K562 (cell line): ENCODE measurements around the gene CACNA1A. TPM values are rescaled to one million over a fixed set of nuclear protein-coding genes. Genes with fewer than 3 reads are reported as not detected.

Experiments
- ATAC-seq: fragments of 200-7000 bp; cut with Tn5 transposase; 3 replicates; pipeline ENCODE4 v1.9.1; 2020; ENCODE audit warnings: moderate library complexity
- BruUV-seq: library from RNA; stranded (reverse); fragments of 400-500 nt; replicated peaks from 2 replicates; lab custom pipeline; 2021; lab: Mats Ljungman, UMichigan
- CTCF ChIA-PET: fragments of 300-600 bp; formaldehyde crosslinking; extraction: SDS; loops from one replicate; lab custom pipeline; 2021; ENCODE audit warnings: low intra/inter-chr PET ratio; lab: Yijun Ruan, JAX
- POLR2A ChIA-PET: fragments of 300-600, 350-650 bp; sonication (Branson Sonifier 250); formaldehyde crosslinking; extraction: SDS; loops from one replicate; lab custom pipeline; 2021; ENCODE audit warnings: antibody characterized with exemption, inconsistent platforms; lab: Yijun Ruan, JAX
- DNase-seq, 4 experiments: peaks; one replicate each; pipeline versions ENCODE4 v3.0.0 to v3.0.0-alpha.2; 2011 to 2018; ENCODE audit warnings: low spot score in 3 of 4, mixed read lengths in 3 of 4; ENCODE audit errors: extremely low read depth in 1 of 4
- FAIRE-seq: peaks from 2 replicates; lab custom pipeline; 2011; peaks lifted over from hg19 to GRCh38; lab: Jason Lieb, UNC
- H2AFZ ChIP-seq: 2 replicates; pipeline ENCODE4 v1.6.0; 2011; ENCODE audit warnings: low read depth, low read length, control low read depth, inconsistent platforms
- H3K27ac ChIP-seq: fragments of 200-600 bp; 3 replicates; pipeline ENCODE4 v1.8.0; 2011; ENCODE audit warnings: low read depth, mild to moderate bottlenecking, control low read depth, inconsistent platforms, low read length, moderate library complexity, mixed read lengths; ENCODE audit errors: extremely low read depth
- H3K27me3 ChIP-seq, 2 experiments: fragments of 300-600 bp in 1 of 2; 2 replicates in 1 of 2; 3 replicates in 1 of 2; pipeline versions ENCODE4 v1.6.0 to v1.8.0; 2011; ENCODE audit warnings: inconsistent platforms in 2 of 2, low read length in 2 of 2, mild to moderate bottlenecking in 1 of 2, mixed read lengths in 1 of 2, moderate library complexity in 1 of 2; ENCODE audit not compliant: control insufficient read depth in 2 of 2, insufficient read depth in 2 of 2
- H3K36me3 ChIP-seq: fragments of 300-600 bp; 3 replicates; pipeline ENCODE4 v1.8.0; 2011; ENCODE audit warnings: mild to moderate bottlenecking, low read length, inconsistent platforms; ENCODE audit not compliant: control insufficient read depth, insufficient read depth
- H3K4me1 ChIP-seq, 2 experiments: fragments of 200-600 bp in 1 of 2; replicated peaks in 1 of 2; 2 replicates in 1 of 2; 3 replicates in 1 of 2; pipeline versions ENCODE4 v1.5.1 to v1.8.0; 2011; ENCODE audit warnings: inconsistent platforms in 2 of 2, low read length in 2 of 2, mild to moderate bottlenecking in 1 of 2, mixed read lengths in 1 of 2, moderate library complexity in 1 of 2; ENCODE audit not compliant: control insufficient read depth in 2 of 2, insufficient read depth in 2 of 2
- H3K4me2 ChIP-seq: 2 replicates; pipeline ENCODE4 v1.6.1; 2011; ENCODE audit warnings: low read length, control low read depth, inconsistent platforms, mixed read lengths; ENCODE audit not compliant: insufficient read depth
- H3K4me3 ChIP-seq: fragments of 200-600 bp; sonication (generic), shearing (Covaris generic); 2 replicates; pipeline ENCODE4 v1.5.1; 2016; ENCODE audit warnings: control low read depth, inconsistent platforms
- H3K79me2 ChIP-seq: fragments of 200-600 bp; 3 replicates; pipeline ENCODE4 v1.8.0; 2011; ENCODE audit warnings: low read length, inconsistent platforms; ENCODE audit not compliant: control insufficient read depth, insufficient read depth
- H3K9ac ChIP-seq, 2 experiments: 2 replicates each; pipeline versions ENCODE4 v1.6.0 to v1.6.1; 2011; ENCODE audit warnings: low read depth in 2 of 2, low read length in 2 of 2, control low read depth in 1 of 2, inconsistent platforms in 1 of 2, mild to moderate bottlenecking in 1 of 2, mixed read lengths in 1 of 2; ENCODE audit not compliant: insufficient read depth in 1 of 2
- H3K9me1 ChIP-seq: one replicate; pipeline ENCODE4 v1.6.0; 2011; ENCODE audit warnings: inconsistent platforms, mild to moderate bottlenecking, low read length, moderate library complexity; ENCODE audit not compliant: control insufficient read depth, insufficient read depth
- H3K9me3 ChIP-seq: replicated peaks from 2 replicates; pipeline ENCODE4 v1.5.1; 2011; ENCODE audit warnings: low read depth, low read length, inconsistent platforms; ENCODE audit not compliant: control insufficient read depth, insufficient read depth
- H4K20me1 ChIP-seq: replicated peaks from 2 replicates; pipeline ENCODE4 v1.6.1; 2011; ENCODE audit warnings: low read length, inconsistent platforms, mixed read lengths; ENCODE audit not compliant: control insufficient read depth, insufficient read depth
- BRF1 ChIP-seq: IDR thresholded peaks from 3 replicates; pipeline ENCODE4 v1.6.1; 2011; ENCODE audit warnings: borderline replicate concordance, mild to moderate bottlenecking; ENCODE audit not compliant: insufficient read length; ENCODE audit errors: extremely low read depth
- CHD1 ChIP-seq: fragments of 200-600 bp; sonication (generic); IDR thresholded peaks from one replicate; pipeline ENCODE4 v1.6.1; 2012; ENCODE audit warnings: mild to moderate bottlenecking, moderate library complexity, low read length, inconsistent platforms
- CHD4 ChIP-seq: fragments of 200-600 bp; sonication (generic); IDR thresholded peaks from 3 replicates; pipeline ENCODE4 v1.6.1; 2012; ENCODE audit warnings: low read depth, mild to moderate bottlenecking, mixed read lengths, low read length, inconsistent platforms; ENCODE audit not compliant: insufficient read depth, insufficient replicate concordance, poor library complexity, severe bottlenecking
- DDX20 ChIP-seq: fragments of 450-650 bp; IDR thresholded peaks from 2 replicates; pipeline ENCODE4 v1.6.1; 2016; ENCODE audit warnings: missing genetic modification characterization, low read depth, mild to moderate bottlenecking, missing compliant biosample characterization, moderate library complexity
- ELF2 ChIP-seq: fragments of 250-450 bp; sonication (Bioruptor Pico); IDR thresholded peaks from 2 replicates; pipeline ENCODE4 v1.5.0; 2021; ENCODE audit warnings: mild to moderate bottlenecking
- FOXK1 ChIP-seq: sonication (generic); formaldehyde crosslinking; IDR thresholded peaks from 2 replicates; pipeline ENCODE4 v1.8.0; 2022; ENCODE audit warnings: missing genetic modification reagents, mild to moderate bottlenecking, borderline replicate concordance
- GTF2E2 ChIP-seq: fragments of 200-800 bp; sonication (Bioruptor generic); IDR thresholded peaks from 2 replicates; pipeline ENCODE4 v1.6.1; 2016; ENCODE audit warnings: missing genetic modification characterization, missing compliant biosample characterization
- HDAC8 ChIP-seq: fragments of 450-650 bp; IDR thresholded peaks from 2 replicates; pipeline ENCODE4 v1.6.1; 2016; ENCODE audit warnings: mild to moderate bottlenecking, missing genetic modification characterization, moderate library complexity, missing compliant biosample characterization
- KAT2B ChIP-seq: IDR thresholded peaks from one replicate; pipeline ENCODE4 v1.6.1; 2012; ENCODE audit warnings: low read depth, mild to moderate bottlenecking, control low read depth, inconsistent platforms, low read length, moderate library complexity
- MCM3 ChIP-seq: fragments of 450-650 bp; IDR thresholded peaks from 2 replicates; pipeline ENCODE4 v1.6.1; 2016
- MLX ChIP-seq, 2 experiments: fragments of 450-650 bp in 1 of 2; sonication (generic) in 1 of 2; formaldehyde crosslinking; conservative IDR thresholded peaks; 2 replicates each; pipeline versions ENCODE4 v1.4.0 to v1.8.1; 2020 to 2022; ENCODE audit warnings: mild to moderate bottlenecking in 1 of 2, missing genetic modification reagents in 1 of 2
- RBBP5 ChIP-seq: fragments of 200-600 bp; sonication (generic); IDR thresholded peaks from 2 replicates; pipeline ENCODE4 v1.6.1; 2012; ENCODE audit warnings: borderline replicate concordance, mild to moderate bottlenecking, low read length, control low read depth, inconsistent platforms; ENCODE audit not compliant: insufficient read depth, poor library complexity, severe bottlenecking
- TCF3 ChIP-seq: sonication (generic); formaldehyde crosslinking; IDR thresholded peaks from 2 replicates; pipeline ENCODE4 v1.4.0; 2020; ENCODE audit warnings: mild to moderate bottlenecking, missing genetic modification reagents
- ZBTB12 ChIP-seq: fragments of 250-450 bp; sonication (Bioruptor Pico); IDR thresholded peaks from 2 replicates; pipeline ENCODE4 v1.4.0; 2020
- ZC3H8 ChIP-seq: fragments of 450-650 bp; IDR thresholded peaks from 2 replicates; pipeline ENCODE4 v1.6.1; 2017
- ZNF384 ChIP-seq: IDR thresholded peaks from 2 replicates; pipeline ENCODE4 v1.6.1; 2012; ENCODE audit warnings: low read depth, low read length, improper control_type of control experiment
- ZNF699 ChIP-seq: fragments of 250-450 bp; sonication (Bioruptor Pico); IDR thresholded peaks from 2 replicates; pipeline ENCODE4 v1.8.0; 2021; ENCODE audit warnings: mild to moderate bottlenecking, moderate library complexity; ENCODE audit not compliant: insufficient replicate concordance
- WGBS: fragments of 100-300 bp; shearing (Covaris generic); methylation state at CpG from one replicate; pipeline ENCODE4 v1.1.6; 2016; ENCODE audit warnings: low coverage, mixed read lengths; ENCODE audit not compliant: insufficient coverage; ENCODE audit errors: missing lambda C conversion rate; 5-methylcytosine and 5-hydroxymethylcytosine counted together
- in situ Hi-C: fragments of 300-500 bp; cut with MboI; formaldehyde crosslinking; loops from 4 replicates; pipeline ENCODE4 v1.15.0; 2018; ENCODE audit warnings: inconsistent platforms, mixed read lengths
- intact Hi-C: fragments of 100-400 bp; cut with micrococcal nuclease; formaldehyde crosslinking; loops from 2 replicates; pipeline ENCODE4 v1.14.2; 2022
- polyA plus RNA-seq, 8 experiments: library from polyadenylated mRNA; depleted of rRNA in 4 of 8; stranded (reverse) in 5 of 8; unstranded in 3 of 8; fragments of >200 nt; fragmentation: Nextera tagmentation in 2 of 8; fragmentation: Illumina TruSeq in 1 of 8; extraction: Ambion mirVana in 2 of 8; extraction: Trizol in 1 of 8; gene quantifications; 2 replicates each; pipeline versions ENCODE4 v1.2.1 to v1.2.3, GENCODE V29; 2011 to 2014; ENCODE audit warnings: inconsistent platforms in 1 of 8, missing spikeins in 1 of 8
- total RNA-seq, 7 experiments: library from RNA; depleted of rRNA in 6 of 7; stranded (reverse); fragments of >200 nt in 6 of 7; fragmentation: Illumina TruSeq in 2 of 7; extraction: Trizol in 2 of 7; gene quantifications; 2 replicates each; pipeline versions ENCODE4 v1.2.1 to v1.2.3, GENCODE V29; 2011 to 2021; ENCODE audit warnings: low replicate concordance in 1 of 7

Gene CACNA1A
- total and polyA plus RNA-seq, 9 of the 15 experiments (the other 6 are each of a cell fraction or from before 2014, with no cell fraction given) = 0.03 to 0.20 (median 0.09) TPM; not detected in 1

- H3K4me2 ChIP-seq = no peak overlapping the region
- H3K9me3 ChIP-seq = no peaks in the 10 kb centered on the region
- H4K20me1 ChIP-seq = no peaks in the 10 kb centered on the region
- no peaks in the 10 kb centered on the region for H3K36me3 ChIP-seq
- peaks cover 0 to 57% of the 10 kb centered on the region in 2 experiments; a peak in 2 of 5 replicates for H3K4me1 ChIP-seq
- no peak overlapping the region for H3K27ac ChIP-seq
- CTCF ChIA-PET = no interaction called here
- TF ChIP-seq BRF1 (no peak), ZC3H8 (no peak), MLX (CRISPR knock-in tag; conservative IDR thresholded peaks at IDR 0.05) (no peak), ZNF384 (no peak), CHD1 (no peak), ELF2 (CRISPR knock-in tag) (no peak), RBBP5 (no peak), DDX20 (no peak), TCF3 (CRISPR knock-in tag) (no peak), HDAC8 (tag) (no peak), ZBTB12 (CRISPR knock-in tag) (no peak), FOXK1 (CRISPR knock-in tag) (no peak), CHD4 (no peak), GTF2E2 (no peak), ZNF699 (no peak), MCM3 (no peak), KAT2B (no peak)
- no peak overlapping the region for H3K9ac ChIP-seq
- no peak for DNase-seq
- FAIRE-seq = no peak
- 33% methylated on average over 2 of the region's 13 CpGs for whole genome bisulfite sequencing
- in situ Hi-C loops (no loop called here), intact Hi-C loops (no loop called here)
- peaks cover 0 to 12% of the 10 kb centered on the region in 2 experiments; a peak in 2 of 5 replicates for H3K27me3 ChIP-seq
- H3K9me1 ChIP-seq = no peaks in the 10 kb centered on the region
- H2AFZ ChIP-seq = no peak overlapping the region
- H3K79me2 ChIP-seq = no peaks in the 10 kb centered on the region
- ATAC-seq = no peak
- POLR2A ChIA-PET = interaction anchor here (0.6 kb wide), 2 partner anchors 42 to 234 kb away, joined by 3 read pairs; no protein-coding TSS in a partner anchor
- H3K4me3 ChIP-seq = no peak overlapping the region
- no TSS peak for BruUV-seq
Measured at GRCh38 chr19:13210339-13210775, 295.9 kb downstream of the CACNA1A start.
